ENCODE measurements around the gene EPC2. TPM values are rescaled to one million over a fixed set of nuclear protein-coding genes. Genes with fewer than 3 reads are reported as not detected.
A peak's percentile ranks its signal among the peaks of the same experiment; 100 is the strongest.

The EPC2 gene
- total RNA-seq, 2 experiments from 2014 or later = 12.8 to 26.3 TPM

DNA sequence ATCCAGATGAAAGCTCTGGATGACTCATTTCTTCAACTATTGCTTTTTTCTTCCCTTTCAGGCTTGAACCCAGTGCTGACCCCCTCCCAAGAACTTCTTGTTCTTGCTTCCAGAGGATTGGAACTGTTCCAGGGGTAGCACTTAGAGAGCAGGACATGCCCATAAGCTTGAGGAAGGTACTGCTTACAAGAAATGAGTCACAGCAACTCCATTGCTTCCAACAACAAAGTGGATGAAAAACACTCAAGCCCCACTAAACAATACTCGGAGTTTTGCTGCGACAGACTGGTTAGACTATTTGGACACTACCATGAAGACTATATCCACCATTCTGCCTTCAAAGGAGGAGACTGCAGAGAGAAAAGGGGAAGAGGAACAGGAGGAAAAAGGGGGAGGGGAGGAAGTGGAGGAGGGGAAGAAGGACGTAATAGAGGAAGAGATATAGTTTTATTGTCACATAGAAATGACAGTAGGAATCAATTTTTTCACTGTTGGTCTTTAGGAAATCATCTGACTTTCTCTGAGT, 1.6 kb upstream of the EPC2 start:
- H3K79me2 ChIP-seq (ENCODE audit: insufficient read depth, low read depth, low read length) = peaks cover 26% of the 10 kb centered on the region
- H4K20me1 ChIP-seq (ENCODE audit: insufficient read depth, low read length) = peaks cover 6% of the 10 kb centered on the region; the same call in 1 of the 2 replicates
- H3K9me2 ChIP-seq (ENCODE audit: insufficient read depth, low read length) = no peaks in the 10 kb centered on the region
- H3K4me1 ChIP-seq (ENCODE audit: insufficient read depth, low read length, poor library complexity, severe bottlenecking) = peaks cover 13% of the 10 kb centered on the region
- H3K4me3 ChIP-seq (ENCODE audit: low read depth, low read length, poor library complexity, severe bottlenecking) = no peak overlapping the region
- no TSS peak for BruUV-seq (replicated peaks)
- ChIA-PET POLR2A (interaction anchor here (0.6 to 1.0 kb wide), 3 partner anchors 11 to 621 kb away, joined by 3 read pairs; no protein-coding TSS in a partner anchor), CTCF (ENCODE audit: unreplicated experiment) (interaction anchor here (0.6 kb wide), 1 partner anchor 29 kb away, joined by 3 read pairs; no protein-coding TSS in a partner anchor)
- peak overlapping the region; percentile 96 for H3K4me2 ChIP-seq (ENCODE audit: low read length)
- DNase-seq (ENCODE audit: low spot score) = no peak
- no peaks in the 10 kb centered on the region for H3K9me3 ChIP-seq (ENCODE audit: low read length)
- no peak overlapping the region for H3K27ac ChIP-seq (ENCODE audit: low read depth, low read length, poor library complexity, severe bottlenecking)
- H2AFZ ChIP-seq (ENCODE audit: low read length) = no peak overlapping the region
- no peak for TF ChIP-seq EZH2phosphoT487 (IDR thresholded peaks at IDR 0.05; ENCODE audit: borderline replicate concordance, low read depth, low read length)
- TF ChIP-seq, protein P1, sequence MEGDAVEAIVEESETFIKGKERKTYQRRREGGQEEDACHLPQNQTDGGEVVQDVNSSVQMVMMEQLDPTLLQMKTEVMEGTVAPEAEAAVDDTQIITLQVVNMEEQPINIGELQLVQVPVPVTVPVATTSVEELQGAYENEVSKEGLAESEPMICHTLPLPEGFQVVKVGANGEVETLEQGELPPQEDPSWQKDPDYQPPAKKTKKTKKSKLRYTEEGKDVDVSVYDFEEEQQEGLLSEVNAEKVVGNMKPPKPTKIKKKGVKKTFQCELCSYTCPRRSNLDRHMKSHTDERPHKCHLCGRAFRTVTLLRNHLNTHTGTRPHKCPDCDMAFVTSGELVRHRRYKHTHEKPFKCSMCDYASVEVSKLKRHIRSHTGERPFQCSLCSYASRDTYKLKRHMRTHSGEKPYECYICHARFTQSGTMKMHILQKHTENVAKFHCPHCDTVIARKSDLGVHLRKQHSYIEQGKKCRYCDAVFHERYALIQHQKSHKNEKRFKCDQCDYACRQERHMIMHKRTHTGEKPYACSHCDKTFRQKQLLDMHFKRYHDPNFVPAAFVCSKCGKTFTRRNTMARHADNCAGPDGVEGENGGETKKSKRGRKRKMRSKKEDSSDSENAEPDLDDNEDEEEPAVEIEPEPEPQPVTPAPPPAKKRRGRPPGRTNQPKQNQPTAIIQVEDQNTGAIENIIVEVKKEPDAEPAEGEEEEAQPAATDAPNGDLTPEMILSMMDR (conservative IDR thresholded peaks at IDR 0.05; ENCODE audit: low read length) = no peak
- H3K36me3 ChIP-seq (ENCODE audit: insufficient read depth, low read length) = no peaks in the 10 kb centered on the region
- intact Hi-C loops (cut with micrococcal nuclease; ENCODE audit: unreplicated experiment) = loop anchor here (10.0 kb wide), 2 partner anchors 342 to 942 kb away; partner anchors contain the start of gene MMADHC

DNA sequence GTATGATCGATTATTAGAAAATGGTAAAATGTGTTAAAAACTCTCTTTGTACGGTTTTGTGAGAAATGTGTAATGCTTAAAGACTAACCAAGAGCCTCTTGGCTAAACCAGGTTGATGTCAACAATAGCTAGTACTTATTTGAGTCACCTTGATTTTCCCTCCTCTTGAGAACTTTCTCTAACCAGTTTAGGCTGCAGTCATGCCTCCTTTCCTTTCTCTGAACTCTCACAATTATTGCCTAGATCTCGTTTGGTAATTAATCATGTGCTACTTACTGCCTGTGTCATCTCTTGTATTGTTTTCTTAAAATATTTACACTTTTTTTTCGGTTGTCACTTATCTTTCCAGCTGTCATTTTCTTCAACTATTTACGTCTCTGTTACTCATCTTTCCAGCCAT, 1.1 kb upstream of the EPC2 start:
- ChIA-PET POLR2A (interaction anchor here (0.7 to 0.9 kb wide), 3 partner anchors 19 to 621 kb away, joined by 3 read pairs; no protein-coding TSS in a partner anchor), CTCF (ENCODE audit: unreplicated experiment) (interaction anchor here (0.7 kb wide), 1 partner anchor 134 kb away, joined by 3 read pairs; no protein-coding TSS in a partner anchor)
- TF ChIP-seq, protein P1 (conservative IDR thresholded peaks at IDR 0.05; ENCODE audit: low read length) = no peak
- TF ChIP-seq EZH2phosphoT487 (IDR thresholded peaks at IDR 0.05; ENCODE audit: borderline replicate concordance, low read depth, low read length) = no peak
- H3K4me1 ChIP-seq (ENCODE audit: insufficient read depth, low read length, poor library complexity, severe bottlenecking) = peaks cover 13% of the 10 kb centered on the region
- DNase-seq (ENCODE audit: low spot score) = no peak
- peaks cover 6% of the 10 kb centered on the region; the same call in 1 of the 2 replicates for H4K20me1 ChIP-seq (ENCODE audit: insufficient read depth, low read length)
- no peaks in the 10 kb centered on the region for H3K36me3 ChIP-seq (ENCODE audit: insufficient read depth, low read length)
- peaks cover 31% of the 10 kb centered on the region for H3K79me2 ChIP-seq (ENCODE audit: insufficient read depth, low read depth, low read length)
- H2AFZ ChIP-seq (ENCODE audit: low read length) = peak overlapping the region; percentile 72; the same call in 1 of the 2 replicates
- H3K9me3 ChIP-seq (ENCODE audit: low read length) = no peaks in the 10 kb centered on the region
- H3K9me2 ChIP-seq (ENCODE audit: insufficient read depth, low read length) = no peaks in the 10 kb centered on the region
- H3K27ac ChIP-seq (ENCODE audit: low read depth, low read length, poor library complexity, severe bottlenecking) = no peak overlapping the region
- intact Hi-C loops (cut with micrococcal nuclease; ENCODE audit: unreplicated experiment) = loop anchor here (10.0 kb wide), 2 partner anchors 341 to 941 kb away; partner anchors contain the start of gene MMADHC
- BruUV-seq (replicated peaks) = no TSS peak
- H3K4me2 ChIP-seq (ENCODE audit: low read length) = peak overlapping the region; percentile 96
- peak overlapping the region; percentile 90 for H3K4me3 ChIP-seq (ENCODE audit: low read depth, low read length, poor library complexity, severe bottlenecking)
